PFSK-1 (cell line): ENCODE data around the gene LPAR4.

Experiments
- FOXP2 ChIP-seq: optimal IDR thresholded peaks from 2 replicates; pipeline ENCODE3; 2011; ENCODE audit warnings: borderline replicate concordance, control low read depth, inconsistent platforms; ENCODE audit not compliant: insufficient read depth; ENCODE audit errors: extremely low read length, extremely low read depth
- POLR2AphosphoS5 ChIP-seq: IDR thresholded peaks from 2 replicates; pipeline ENCODE4 v1.6.1; 2012; ENCODE audit warnings: low read depth, mild to moderate bottlenecking, control low read depth, low read length, moderate library complexity
- TAF1 ChIP-seq: IDR thresholded peaks from 2 replicates; pipeline ENCODE4 v1.6.1; 2012; ENCODE audit warnings: low read length, control low read depth, borderline replicate concordance; ENCODE audit not compliant: insufficient read depth
- TF ChIP-seq, protein P1 (sequence below), 2 experiments: IDR thresholded peaks; 2 replicates each; pipeline versions ENCODE4 v1.6.1 to v1.8.0; 2011 to 2012; ENCODE audit warnings: low read depth in 2 of 2, low read length in 2 of 2, control low read depth in 1 of 2, inconsistent platforms in 1 of 2, mild to moderate bottlenecking in 1 of 2, moderate library complexity in 1 of 2; ENCODE audit not compliant: insufficient read depth in 1 of 2

DNA sequence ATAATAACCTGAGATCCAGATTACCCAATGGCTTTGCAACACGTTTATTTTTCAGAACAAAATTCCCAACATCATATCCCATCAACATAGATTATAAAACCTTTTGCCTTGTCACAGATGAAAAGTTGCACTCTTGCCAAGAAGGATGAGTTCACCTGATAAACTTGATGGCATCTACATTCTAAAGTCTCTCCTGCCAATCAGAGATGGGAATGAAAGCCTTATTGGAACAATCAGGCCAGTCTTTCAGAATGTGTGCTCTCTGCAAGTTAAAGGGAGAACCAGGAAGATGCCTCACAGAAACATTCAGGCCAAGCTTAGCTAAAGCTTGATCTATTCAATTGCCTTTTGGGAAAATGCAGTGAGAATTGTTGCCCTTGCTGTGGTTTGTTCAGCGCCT lies 1.3 kb downstream of the LPAR4 start:
- TF ChIP-seq FOXP2: no peak
- TF ChIP-seq, protein P1, sequence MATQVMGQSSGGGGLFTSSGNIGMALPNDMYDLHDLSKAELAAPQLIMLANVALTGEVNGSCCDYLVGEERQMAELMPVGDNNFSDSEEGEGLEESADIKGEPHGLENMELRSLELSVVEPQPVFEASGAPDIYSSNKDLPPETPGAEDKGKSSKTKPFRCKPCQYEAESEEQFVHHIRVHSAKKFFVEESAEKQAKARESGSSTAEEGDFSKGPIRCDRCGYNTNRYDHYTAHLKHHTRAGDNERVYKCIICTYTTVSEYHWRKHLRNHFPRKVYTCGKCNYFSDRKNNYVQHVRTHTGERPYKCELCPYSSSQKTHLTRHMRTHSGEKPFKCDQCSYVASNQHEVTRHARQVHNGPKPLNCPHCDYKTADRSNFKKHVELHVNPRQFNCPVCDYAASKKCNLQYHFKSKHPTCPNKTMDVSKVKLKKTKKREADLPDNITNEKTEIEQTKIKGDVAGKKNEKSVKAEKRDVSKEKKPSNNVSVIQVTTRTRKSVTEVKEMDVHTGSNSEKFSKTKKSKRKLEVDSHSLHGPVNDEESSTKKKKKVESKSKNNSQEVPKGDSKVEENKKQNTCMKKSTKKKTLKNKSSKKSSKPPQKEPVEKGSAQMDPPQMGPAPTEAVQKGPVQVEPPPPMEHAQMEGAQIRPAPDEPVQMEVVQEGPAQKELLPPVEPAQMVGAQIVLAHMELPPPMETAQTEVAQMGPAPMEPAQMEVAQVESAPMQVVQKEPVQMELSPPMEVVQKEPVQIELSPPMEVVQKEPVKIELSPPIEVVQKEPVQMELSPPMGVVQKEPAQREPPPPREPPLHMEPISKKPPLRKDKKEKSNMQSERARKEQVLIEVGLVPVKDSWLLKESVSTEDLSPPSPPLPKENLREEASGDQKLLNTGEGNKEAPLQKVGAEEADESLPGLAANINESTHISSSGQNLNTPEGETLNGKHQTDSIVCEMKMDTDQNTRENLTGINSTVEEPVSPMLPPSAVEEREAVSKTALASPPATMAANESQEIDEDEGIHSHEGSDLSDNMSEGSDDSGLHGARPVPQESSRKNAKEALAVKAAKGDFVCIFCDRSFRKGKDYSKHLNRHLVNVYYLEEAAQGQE (IDR thresholded peaks at IDR 0.05; ENCODE audit: insufficient read depth in 1 of 2, low read depth in 2 of 2, low read length in 2 of 2): no peak
- no peak for TF ChIP-seq POLR2AphosphoS5
- TF ChIP-seq TAF1: no peak
